Osteocyte (in vitro differentiated cells): ENCODE results near the gene DMRTA2. TPM values are rescaled to one million over a fixed set of nuclear protein-coding genes. Genes with fewer than 3 reads are reported as not detected.
A peak's percentile ranks its signal among the peaks of the same experiment; 100 is the strongest.

ENCODE experiments used
- DNase-seq: peaks from one replicate; pipeline ENCODE4 v3.0.0; 2021; ENCODE audit warnings: mixed read lengths; ENCODE audit not compliant: unreplicated experiment; ENCODE audit errors: extremely low spot score
- H3K27ac Mint-ChIP-seq: one replicate; pipeline ENCODE4 v1.8.0; 2021; ENCODE audit warnings: mild to moderate bottlenecking, mixed read lengths; ENCODE audit not compliant: unreplicated experiment
- H3K27me3 Mint-ChIP-seq: one replicate; pipeline ENCODE4 v1.8.0; 2021; ENCODE audit warnings: mixed read lengths; ENCODE audit not compliant: unreplicated experiment
- H3K36me3 Mint-ChIP-seq: one replicate; pipeline ENCODE4 v1.8.0; 2021; ENCODE audit warnings: mixed read lengths; ENCODE audit not compliant: unreplicated experiment
- H3K4me1 Mint-ChIP-seq: one replicate; pipeline ENCODE4 v1.8.0; 2021; ENCODE audit warnings: mixed read lengths; ENCODE audit not compliant: unreplicated experiment
- H3K4me3 Mint-ChIP-seq: one replicate; pipeline ENCODE4 v1.8.0; 2021; ENCODE audit warnings: mild to moderate bottlenecking, moderate library complexity, mixed read lengths; ENCODE audit not compliant: unreplicated experiment
- H3K9me3 Mint-ChIP-seq: one replicate; pipeline ENCODE4 v1.8.0; 2021; ENCODE audit warnings: mixed read lengths; ENCODE audit not compliant: unreplicated experiment
- total RNA-seq: library from RNA; stranded (reverse); gene quantifications from 2 replicates; pipeline ENCODE4 v1.2.1, GENCODE V29; 2021
- TF ChIP-seq, protein P1 (sequence below): fragments of 200-600 bp; sonication (generic); IDR thresholded peaks from 2 replicates; pipeline ENCODE4 v1.5.0; 2021; ENCODE audit warnings: antibody characterized with exemption, mild to moderate bottlenecking, moderate library complexity

DMRTA2 gene
- total RNA-seq, 1 donor from 2014 or later: 0.19 TPM

DNA sequence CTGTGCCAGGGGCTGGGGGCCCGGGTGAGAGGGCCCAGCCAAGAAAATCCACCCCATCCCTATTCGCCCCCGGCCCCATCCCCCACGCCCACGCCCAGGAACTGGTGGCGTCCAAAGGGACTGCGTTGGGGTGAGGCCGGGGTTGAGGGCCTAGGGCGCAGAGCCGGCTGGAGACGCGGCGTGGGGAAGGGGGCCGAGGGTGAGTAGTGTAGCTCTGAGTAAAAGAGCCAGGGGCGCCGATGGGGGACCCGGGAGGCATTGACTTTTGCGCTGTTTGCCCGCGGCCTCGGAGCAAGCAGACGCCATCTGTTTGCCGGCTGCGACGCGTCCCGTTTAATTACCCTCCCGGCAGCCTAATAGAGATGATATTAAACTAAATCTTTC lies 3.5 kb upstream of the DMRTA2 start:
- H3K4me3 Mint-ChIP-seq: no peak overlapping the region
- peaks cover 2% of the 10 kb centered on the region for H3K36me3 Mint-ChIP-seq
- H3K9me3 Mint-ChIP-seq: no peaks in the 10 kb centered on the region
- DNase-seq: no peak
- H3K27ac Mint-ChIP-seq: no peak overlapping the region
- H3K4me1 Mint-ChIP-seq: peaks cover 55% of the 10 kb centered on the region
- H3K27me3 Mint-ChIP-seq: peaks cover 93% of the 10 kb centered on the region
- TF ChIP-seq, protein P1, sequence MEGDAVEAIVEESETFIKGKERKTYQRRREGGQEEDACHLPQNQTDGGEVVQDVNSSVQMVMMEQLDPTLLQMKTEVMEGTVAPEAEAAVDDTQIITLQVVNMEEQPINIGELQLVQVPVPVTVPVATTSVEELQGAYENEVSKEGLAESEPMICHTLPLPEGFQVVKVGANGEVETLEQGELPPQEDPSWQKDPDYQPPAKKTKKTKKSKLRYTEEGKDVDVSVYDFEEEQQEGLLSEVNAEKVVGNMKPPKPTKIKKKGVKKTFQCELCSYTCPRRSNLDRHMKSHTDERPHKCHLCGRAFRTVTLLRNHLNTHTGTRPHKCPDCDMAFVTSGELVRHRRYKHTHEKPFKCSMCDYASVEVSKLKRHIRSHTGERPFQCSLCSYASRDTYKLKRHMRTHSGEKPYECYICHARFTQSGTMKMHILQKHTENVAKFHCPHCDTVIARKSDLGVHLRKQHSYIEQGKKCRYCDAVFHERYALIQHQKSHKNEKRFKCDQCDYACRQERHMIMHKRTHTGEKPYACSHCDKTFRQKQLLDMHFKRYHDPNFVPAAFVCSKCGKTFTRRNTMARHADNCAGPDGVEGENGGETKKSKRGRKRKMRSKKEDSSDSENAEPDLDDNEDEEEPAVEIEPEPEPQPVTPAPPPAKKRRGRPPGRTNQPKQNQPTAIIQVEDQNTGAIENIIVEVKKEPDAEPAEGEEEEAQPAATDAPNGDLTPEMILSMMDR: no peak

DNA sequence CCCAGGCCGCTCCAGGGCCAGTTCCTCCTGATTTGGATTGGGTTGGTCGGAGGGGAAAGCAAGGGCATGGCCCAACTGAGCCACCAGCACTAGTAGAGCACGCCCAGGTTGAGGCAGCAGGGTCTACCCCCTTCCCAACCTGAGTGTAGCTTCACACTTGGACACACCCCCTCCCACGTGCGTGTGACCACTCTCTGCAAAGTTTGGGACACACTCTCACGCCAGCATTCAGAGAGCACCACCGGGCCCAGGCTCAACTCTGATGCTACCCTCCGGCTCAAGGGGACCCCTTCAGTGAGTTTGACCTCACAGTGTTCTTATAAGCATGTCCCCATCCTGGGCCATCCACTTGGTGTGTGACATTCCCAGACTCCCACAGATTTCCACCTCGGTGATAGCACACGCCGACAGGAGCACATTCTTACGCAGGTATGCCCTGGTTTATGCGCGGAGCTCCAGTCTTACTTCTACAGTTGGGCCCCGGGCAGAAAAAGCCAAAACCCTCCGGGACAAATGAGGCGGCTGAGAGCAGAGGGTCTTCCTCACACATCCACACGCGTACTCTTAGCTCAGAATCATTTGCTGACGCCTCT lies 3.0 kb upstream of the DMRTA2 start:
- DNase-seq: no peak
- no peaks in the 10 kb centered on the region for H3K9me3 Mint-ChIP-seq
- peaks cover 58% of the 10 kb centered on the region for H3K4me1 Mint-ChIP-seq
- peaks cover 92% of the 10 kb centered on the region for H3K27me3 Mint-ChIP-seq
- peaks cover 4% of the 10 kb centered on the region for H3K36me3 Mint-ChIP-seq
- no peak overlapping the region for H3K27ac Mint-ChIP-seq
- TF ChIP-seq, protein P1: no peak
- no peak overlapping the region for H3K4me3 Mint-ChIP-seq

DNA sequence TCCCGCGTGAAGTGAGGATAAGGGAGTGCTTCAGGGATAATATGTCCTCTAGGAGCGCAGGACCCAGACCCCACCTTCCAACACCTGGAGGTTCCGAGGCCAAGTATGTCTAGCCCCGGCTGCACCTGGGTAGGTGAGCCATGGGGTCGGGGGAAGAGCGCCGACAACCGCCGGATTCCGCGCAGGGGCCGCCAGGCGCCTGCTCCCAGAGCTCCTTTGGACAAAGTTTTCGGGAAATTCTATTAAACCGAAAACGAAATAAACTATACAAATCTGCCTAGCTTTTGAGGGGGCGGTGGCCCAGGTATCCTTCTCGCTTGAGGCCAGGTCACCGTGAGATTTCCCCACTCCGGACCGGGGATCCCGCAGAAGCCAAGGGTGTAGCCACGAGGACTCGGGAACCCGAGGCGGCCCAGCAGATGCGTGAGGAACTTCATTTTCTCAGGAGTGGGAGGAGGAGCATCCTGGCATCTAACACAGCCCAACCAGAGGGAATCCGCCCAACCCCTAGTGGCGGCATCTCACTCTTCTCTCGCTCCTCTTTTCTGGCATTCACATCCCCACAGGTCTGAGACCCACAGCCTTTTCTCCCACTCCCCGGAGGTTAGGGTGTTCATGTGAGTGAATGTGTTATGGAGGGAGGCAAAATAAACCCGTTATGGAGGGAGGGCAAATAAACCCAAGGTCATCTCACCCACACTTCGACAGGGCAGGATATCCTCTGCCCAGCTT lies 2.3 kb upstream of the DMRTA2 start:
- Mint-ChIP-seq H3K36me3 (peaks cover 4% of the 10 kb centered on the region), H3K4me3 (no peak overlapping the region), H3K9me3 (no peaks in the 10 kb centered on the region), H3K4me1 (peaks cover 54% of the 10 kb centered on the region), H3K27ac (no peak overlapping the region), H3K27me3 (peaks cover 86% of the 10 kb centered on the region)
- TF ChIP-seq, protein P1: no peak
- no peak for DNase-seq

DNA sequence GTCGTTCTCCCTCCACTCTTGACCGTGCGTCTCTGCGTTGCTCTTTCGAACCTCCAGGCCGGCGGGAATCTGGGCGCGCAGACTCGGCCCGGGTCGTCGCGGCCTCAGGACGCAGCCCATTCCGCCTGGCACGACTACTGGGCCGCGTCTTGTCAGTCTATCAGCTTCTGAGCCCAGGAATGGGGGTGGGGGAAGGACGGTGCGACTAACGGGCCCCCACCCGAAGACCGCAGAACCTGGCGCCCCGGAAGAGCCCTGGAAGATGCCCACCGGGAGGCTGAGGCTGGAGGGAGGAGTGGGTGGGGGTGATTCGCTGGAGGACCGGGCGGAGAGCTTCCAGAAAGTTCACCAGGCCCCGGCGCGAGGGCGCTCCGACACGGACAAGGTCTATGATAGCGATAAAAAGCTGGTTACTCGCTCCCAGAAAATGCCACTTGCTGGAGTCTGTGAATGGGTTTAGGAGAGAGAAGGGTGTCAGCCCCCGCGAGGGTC lies 1.7 kb upstream of the DMRTA2 start:
- H3K9me3 Mint-ChIP-seq: no peaks in the 10 kb centered on the region
- TF ChIP-seq, protein P1: no peak
- no peak for DNase-seq
- H3K36me3 Mint-ChIP-seq: peaks cover 4% of the 10 kb centered on the region
- peaks cover 56% of the 10 kb centered on the region for H3K4me1 Mint-ChIP-seq
- H3K4me3 Mint-ChIP-seq: peak overlapping the region; percentile 70
- peak overlapping the region; percentile 4 for H3K27ac Mint-ChIP-seq
- H3K27me3 Mint-ChIP-seq: peaks cover 86% of the 10 kb centered on the region

DNA sequence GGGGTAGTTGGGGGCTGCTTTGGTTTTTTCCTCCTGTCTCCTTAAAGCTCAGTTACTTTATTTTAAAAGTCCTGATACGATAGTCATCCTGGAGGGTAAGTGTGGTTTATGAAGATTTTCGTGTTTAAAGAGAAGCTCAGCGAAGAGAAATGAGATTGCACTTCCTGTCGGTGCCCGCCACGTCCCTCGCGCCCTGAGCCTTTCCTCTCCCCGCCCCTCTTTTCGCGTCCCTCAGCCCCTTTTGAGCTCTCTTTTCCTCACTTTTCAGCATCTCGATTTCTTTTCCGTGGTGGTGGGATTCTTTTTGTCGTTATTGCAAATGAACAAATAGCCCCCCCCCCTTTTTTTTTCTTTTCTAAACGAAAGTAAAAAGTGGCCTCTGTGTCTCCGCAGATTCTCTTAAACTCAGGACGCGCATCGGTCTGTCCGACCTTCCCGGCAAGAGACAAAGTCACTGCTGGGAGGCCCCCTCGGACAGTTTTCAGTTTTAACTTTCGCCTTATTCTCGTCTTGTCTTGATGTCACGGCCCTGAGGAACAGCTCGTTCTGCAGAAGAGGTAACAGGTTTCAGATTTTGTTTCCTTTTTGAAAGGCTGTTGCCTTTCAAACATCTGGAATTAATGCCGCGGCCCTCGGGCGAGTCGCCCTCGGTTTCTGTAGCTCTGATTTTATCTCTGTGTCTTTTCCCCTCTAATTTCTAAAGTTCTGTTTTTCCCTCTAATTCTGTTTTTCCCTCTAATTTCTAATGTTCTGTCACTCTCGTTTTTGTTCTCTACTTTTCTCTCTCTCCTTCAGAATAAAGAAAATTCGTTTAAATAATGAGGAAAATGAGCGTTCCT lies 1.0 kb upstream of the DMRTA2 start:
- H3K36me3 Mint-ChIP-seq: peaks cover 4% of the 10 kb centered on the region
- TF ChIP-seq, protein P1: no peak
- H3K4me3 Mint-ChIP-seq: peak overlapping the region; percentile 70
- peaks cover 58% of the 10 kb centered on the region for H3K4me1 Mint-ChIP-seq
- H3K9me3 Mint-ChIP-seq: no peaks in the 10 kb centered on the region
- H3K27ac Mint-ChIP-seq: peak overlapping the region; percentile 10
- no peak for DNase-seq
- peaks cover 84% of the 10 kb centered on the region for H3K27me3 Mint-ChIP-seq
